Peyer's patch (tissue), 4 donors: ENCODE results near the gene SPECC1L. TPM values are rescaled to one million over a fixed set of nuclear protein-coding genes. Genes with fewer than 3 reads are reported as not detected.
A peak's percentile ranks its signal among the peaks of the same experiment; 100 is the strongest.

Experiments used
- DNase-seq, 3 donors: peaks; one replicate each; pipeline ENCODE4 v3.0.0-alpha.2; 2017 to 2019
- H3K27ac ChIP-seq, 4 donors: fragments of 200-600 bp; sonication (generic); one replicate each; pipeline ENCODE4 v1.5.1; 2016 to 2019
- H3K27me3 ChIP-seq, 2 donors: fragments of 200-600 bp; sonication (generic); one replicate each; pipeline ENCODE4 v1.5.1; 2019
- H3K36me3 ChIP-seq, 3 donors: fragments of 200-600 bp; sonication (generic); one replicate each; pipeline ENCODE4 v1.5.1; 2016 to 2019
- H3K4me1 ChIP-seq, 4 donors: fragments of 200-600 bp; sonication (generic); one replicate each; pipeline ENCODE4 v1.5.1; 2016 to 2019
- H3K4me3 ChIP-seq, 4 donors: fragments of 200-600 bp; sonication (generic); 1 replicate in 3 of 4; 2 replicates in 1 of 4; pipeline ENCODE4 v1.5.1; 2016 to 2019; ENCODE audit warnings: mild to moderate bottlenecking in 1 of 4
- H3K9me3 ChIP-seq, 4 donors: fragments of 200-600 bp; sonication (generic); one replicate each; pipeline ENCODE4 v1.5.1; 2016 to 2019; ENCODE audit warnings: mild to moderate bottlenecking in 1 of 4
- CTCF ChIP-seq, 6 experiments: fragments of 450-650 bp in 4 of 6; fragments of 200-600 bp in 2 of 6; sonication (generic) in 1 of 6; IDR thresholded peaks; one replicate each; pipeline ENCODE4 v1.5.1; 2017 to 2019; ENCODE audit warnings: antibody characterized with exemption in 6 of 6, mild to moderate bottlenecking in 3 of 6, moderate library complexity in 1 of 6
- POLR2A ChIP-seq, 2 donors: fragments of 450-650 bp; IDR thresholded peaks; one replicate each; pipeline ENCODE4 v1.5.1; 2017; ENCODE audit warnings: antibody characterized with exemption in 2 of 2, mild to moderate bottlenecking in 2 of 2, moderate library complexity in 2 of 2
- total RNA-seq, 4 donors: library from RNA; depleted of rRNA; stranded (reverse); fragments of >200 nt; gene quantifications; one replicate each; pipeline ENCODE4 v1.1.0, GENCODE V29; 2016

The SPECC1L gene
- total RNA-seq, 4 donors from 2014 or later = 24.2 to 147 (median 34.4) TPM

GRCh38 chr22:24323695-24324094 lies 53.1 kb downstream of the SPECC1L start:
- Histone ChIP-seq H3K36me3 (peaks cover 0 to 61% (median 0%) of the 10 kb centered on the region in 3 donors), H3K9me3 (no peaks in the 10 kb centered on the region), H3K4me1 (peaks cover 0 to 11% (median 0%) of the 10 kb centered on the region in 4 donors), H3K27me3 (no peaks in the 10 kb centered on the region), H3K4me3 (no peak overlapping the region), H3K27ac (no peak overlapping the region)
- no peak for DNase-seq
- TF ChIP-seq CTCF (IDR thresholded peaks at IDR 0.05) = no peak
- TF ChIP-seq POLR2A (IDR thresholded peaks at IDR 0.05) = no peak

GRCh38 chr22:24324137-24324536 lies 53.5 kb downstream of the SPECC1L start:
- Histone ChIP-seq H3K36me3 (peaks cover 0 to 59% (median 0%) of the 10 kb centered on the region in 3 donors), H3K27ac (no peak overlapping the region), H3K4me1 (peaks cover 0 to 11% (median 0%) of the 10 kb centered on the region in 4 donors), H3K27me3 (no peaks in the 10 kb centered on the region), H3K9me3 (no peaks in the 10 kb centered on the region), H3K4me3 (no peak overlapping the region)
- no peak for DNase-seq
- no peak for TF ChIP-seq POLR2A (IDR thresholded peaks at IDR 0.05)
- no peak for TF ChIP-seq CTCF (IDR thresholded peaks at IDR 0.05)

GRCh38 chr22:24325105-24325757 lies 54.6 kb downstream of the SPECC1L start:
- Histone ChIP-seq H3K4me1 (peaks cover 0 to 11% (median 0%) of the 10 kb centered on the region in 4 donors), H3K9me3 (no peaks in the 10 kb centered on the region), H3K27me3 (no peaks in the 10 kb centered on the region), H3K27ac (no peak overlapping the region), H3K36me3 (peaks cover 0 to 59% (median 0%) of the 10 kb centered on the region in 3 donors), H3K4me3 (no peak overlapping the region)
- no peak for DNase-seq
- TF ChIP-seq POLR2A (IDR thresholded peaks at IDR 0.05) = no peak
- TF ChIP-seq CTCF (IDR thresholded peaks at IDR 0.05) = peak in 5 of 6 experiments; percentile 30 to 82 (median 78)

GRCh38 chr22:24326266-24326665 lies 55.6 kb downstream of the SPECC1L start:
- Histone ChIP-seq H3K36me3 (peaks cover 0 to 63% (median 0%) of the 10 kb centered on the region in 3 donors), H3K4me1 (peaks cover 0 to 11% (median 0%) of the 10 kb centered on the region in 4 donors), H3K27ac (no peak overlapping the region)

GRCh38 chr22:24327832-24328231 lies 57.2 kb downstream of the SPECC1L start:
- Histone ChIP-seq H3K36me3 (peaks cover 0 to 55% (median 0%) of the 10 kb centered on the region in 3 donors), H3K27me3 (no peaks in the 10 kb centered on the region), H3K4me1 (peaks cover 0 to 11% (median 0%) of the 10 kb centered on the region in 4 donors), H3K9me3 (no peaks in the 10 kb centered on the region), H3K27ac (no peak overlapping the region), H3K4me3 (no peak overlapping the region)
- TF ChIP-seq POLR2A (IDR thresholded peaks at IDR 0.05) (no peak), CTCF (IDR thresholded peaks at IDR 0.05) (no peak)
- no peak for DNase-seq

More at GRCh38 chr22:24326266-24326665, 55.6 kb downstream of the SPECC1L start:
- Histone ChIP-seq H3K27me3 (no peaks in the 10 kb centered on the region), H3K9me3 (no peaks in the 10 kb centered on the region), H3K4me3 (no peak overlapping the region)
- DNase-seq = no peak
- TF ChIP-seq POLR2A (IDR thresholded peaks at IDR 0.05) (no peak), CTCF (IDR thresholded peaks at IDR 0.05) (no peak)
